Left lung (tissue), 14 donors: ENCODE measurements around the gene CT45A10. TPM values are rescaled to one million over a fixed set of nuclear protein-coding genes. Genes with fewer than 3 reads are reported as not detected.
A peak's percentile ranks its signal among the peaks of the same experiment; 100 is the strongest.
"Not testable (repeated sequence)": the region's sequence is repeated elsewhere in the genome, so short reads cannot be mapped to it uniquely, and the experiment has no call there.

ENCODE experiments used
- ATAC-seq: fragments of 200-7000 bp; cut with Tn5 transposase; one replicate; pipeline ENCODE4 v1.9.1; 2020; ENCODE audit warnings: moderate library complexity
- DNase-seq, 4 donors: peaks; one replicate each; pipeline ENCODE4 v3.0.0-alpha.2; 2013 to 2020
- H3K27ac ChIP-seq, 2 donors: fragments of 200-600 bp; sonication (generic) in 1 of 2; one replicate each; pipeline versions ENCODE4 v1.5.0 to v1.8.0; 2020 to 2021
- H3K27me3 ChIP-seq, 2 donors: fragments of 200-600 bp; sonication (generic) in 1 of 2; one replicate each; pipeline versions ENCODE4 v1.5.0 to v1.8.0; 2020 to 2021
- H3K36me3 ChIP-seq, 2 donors: fragments of 200-600 bp; sonication (generic) in 1 of 2; one replicate each; pipeline versions ENCODE4 v1.5.0 to v1.8.0; 2020 to 2021
- H3K4me1 ChIP-seq, 2 donors: fragments of 200-600 bp; one replicate each; pipeline ENCODE4 v1.8.0; 2021
- H3K4me3 ChIP-seq, 2 donors: fragments of 200-600 bp; sonication (generic) in 1 of 2; one replicate each; pipeline versions ENCODE4 v1.5.0 to v1.8.0; 2020 to 2021; ENCODE audit warnings: mild to moderate bottlenecking in 1 of 2
- H3K9me3 ChIP-seq, 2 donors: fragments of 200-600 bp; sonication (generic) in 1 of 2; one replicate each; pipeline versions ENCODE4 v1.5.0 to v1.8.0; 2020 to 2021
- CTCF ChIP-seq, 2 donors: fragments of 200-600 bp; sonication (generic) in 1 of 2; IDR thresholded peaks; one replicate each; pipeline versions ENCODE4 v1.5.0 to v1.8.0; 2021; ENCODE audit warnings: antibody characterized with exemption in 2 of 2
- intact Hi-C, 2 donors: fragments of 100-400 bp; cut with DNase I; formaldehyde crosslinking; loops; one replicate each; pipeline versions ENCODE4 v1.11.2 to v1.14.2; 2022
- long read RNA-seq, 12 donors: library from polyadenylated mRNA in 2 of 12; unstranded in 2 of 12; transcript quantifications; one replicate each; pipeline ENCODE4 v2.0.0 and lab custom pipeline, GENCODE V29; 2019 to 2026
- polyA plus RNA-seq, 6 donors: library from polyadenylated mRNA; unstranded; fragments of 120-200 nt; gene quantifications; one replicate each; pipeline ENCODE4 v1.2.1, GENCODE V29; 2013; ENCODE audit not compliant: insufficient read length in 6 of 6
- total RNA-seq, 2 donors: library from RNA; stranded (reverse); fragmentation: NEBNext Ultra II Directional; extraction: Animal tissue kit (Norgen Biotek cat#: 25700); gene quantifications; one replicate each; pipeline ENCODE4 v1.2.1, GENCODE V29; 2021
- donor health status: DM: no; HTN: yes; CAD: no.
- donor health status: DM: no; HTN: no; CAD: no.

The CT45A10 gene
- total RNA-seq, result not detected
- polyA plus RNA-seq, result 10 to 100 TPM in 3 of 6 donors, 1 to 10 TPM in 3; 3.3 to 17.1 (median 11.1) TPM
- long read RNA-seq, donor 1, transcript CT45A10-202 (4 exons, 578 nt), result major isoform, 8 of 8 reads
- long read RNA-seq, donor 1, partial matches to known transcripts, result 0 of 8 reads
- long read RNA-seq, donor 1, other reads (novel, unspliced or antisense), result 0 of 8 reads
- long read RNA-seq, donor 2, transcript CT45A10-202 (4 exons, 578 nt), result major isoform, 8 of 8 reads
- long read RNA-seq, donor 2, partial matches to known transcripts, result 0 of 8 reads
- long read RNA-seq, donor 2, other reads (novel, unspliced or antisense), result 0 of 8 reads
- long read RNA-seq, donor 3, partial matches to known transcripts, result 0 of 2 reads
- long read RNA-seq, donor 3, other reads (novel, unspliced or antisense), result 0 of 2 reads
- long read RNA-seq, donor 4, result 0 reads
- long read RNA-seq, donor 5, transcript CT45A10-202 (4 exons, 578 nt), result major isoform, 5 of 5 reads
- long read RNA-seq, donor 5, partial matches to known transcripts, result 0 of 5 reads
- long read RNA-seq, donor 5, other reads (novel, unspliced or antisense), result 0 of 5 reads
- long read RNA-seq, donor 6, transcript CT45A10-202 (4 exons, 578 nt), result major isoform, 10 of 10 reads
- long read RNA-seq, donor 6, partial matches to known transcripts, result 0 of 10 reads
- long read RNA-seq, donor 6, other reads (novel, unspliced or antisense), result 0 of 10 reads
- long read RNA-seq, donor 7, transcript CT45A10-202 (4 exons, 578 nt), result major isoform, 7 of 7 reads
- long read RNA-seq, donor 7, partial matches to known transcripts, result 0 of 7 reads
- long read RNA-seq, donor 7, other reads (novel, unspliced or antisense), result 0 of 7 reads
- long read RNA-seq, donor 8, transcript CT45A10-202 (4 exons, 578 nt), result major isoform, 6 of 6 reads
- long read RNA-seq, donor 8, partial matches to known transcripts, result 0 of 6 reads
- long read RNA-seq, donor 8, other reads (novel, unspliced or antisense), result 0 of 6 reads
- long read RNA-seq, donor 9, result 0 reads
- long read RNA-seq, donor 10, result 0 reads
- long read RNA-seq, donor 11, result 0 reads
- long read RNA-seq, donor 12, transcript CT45A10-202 (4 exons, 578 nt), result major isoform, 6 of 6 reads
- long read RNA-seq, donor 12, partial matches to known transcripts, result 0 of 6 reads
- long read RNA-seq, donor 12, other reads (novel, unspliced or antisense), result 0 of 6 reads

- H3K27me3 ChIP-seq, result no peaks in the 10 kb centered on the region
- H3K27ac ChIP-seq, result no peak within 1 kb of the TSS
- H3K4me3 ChIP-seq, result no peak within 1 kb of the TSS
- H3K4me1 ChIP-seq, result no peaks in the 10 kb centered on the region
- no peaks in the 10 kb centered on the region for H3K36me3 ChIP-seq
- ATAC-seq (no peak), DNase-seq (no peak)
- intact Hi-C loops, result no loop called here
- H3K9me3 ChIP-seq, result no peaks in the 10 kb centered on the region
- no peak for TF ChIP-seq CTCF (IDR thresholded peaks at IDR 0.05)
These were observed at the start of gene CT45A10, which contains the start of gene SAGE1 for GRCh38 chrX:135893294-135893817. Gene CT45A10, minus strand, starts transcription at chrX:135893444. Its CDS starts 8,100 bp downstream, at chrX:135885344. Gene SAGE1, plus strand, starts transcription at chrX:135893716. Its CDS starts 2,527 bp downstream, at chrX:135896243.

GRCh38 chrX:135931644-135932487 lies 38.6 kb upstream of the CT45A10 start:
- Histone ChIP-seq H3K9me3 (peaks cover 0 to 2% of the 10 kb centered on the region in 2 donors), H3K36me3 (no peaks in the 10 kb centered on the region), H3K27me3 (no peaks in the 10 kb centered on the region), H3K4me1 (no peaks in the 10 kb centered on the region), H3K27ac (no peak overlapping the region), H3K4me3 (no peak overlapping the region)
- TF ChIP-seq CTCF (IDR thresholded peaks at IDR 0.05), result peak; percentile 63 to 65
- intact Hi-C loops, result no loop called here
- peak; percentile 90 for ATAC-seq
- DNase-seq, result peak in 2 of 4 donors; percentile 30 to 49

- no peaks in the 10 kb centered on the region for H3K36me3 ChIP-seq
- H3K4me3 ChIP-seq, result no peak overlapping the region
- H3K27me3 ChIP-seq, result no peaks in the 10 kb centered on the region
- H3K9me3 ChIP-seq, result no peaks in the 10 kb centered on the region
- H3K27ac ChIP-seq, result no peak overlapping the region
- no peak for DNase-seq
- ATAC-seq, result no peak
- no peaks in the 10 kb centered on the region for H3K4me1 ChIP-seq
- intact Hi-C loops, result no loop called here
- no peak for TF ChIP-seq CTCF (IDR thresholded peaks at IDR 0.05)
These were observed 34.7 kb upstream of the CT45A10 start for GRCh38 chrX:135927897-135928296.

- ATAC-seq, result no peak
- H3K27me3 ChIP-seq, result no peaks in the 10 kb centered on the region
- intact Hi-C loops, result no loop called here
These were observed 30.1 kb upstream of the CT45A10 start for GRCh38 chrX:135923353-135923752.

GRCh38 chrX:135920516-135920915 lies 27.3 kb upstream of the CT45A10 start:
- DNase-seq, result not testable (repeated sequence)

More at GRCh38 chrX:135923353-135923752, 30.1 kb upstream of the CT45A10 start:
- no peak for DNase-seq
- no peak overlapping the region for H3K27ac ChIP-seq
- H3K9me3 ChIP-seq, result no peaks in the 10 kb centered on the region
- no peaks in the 10 kb centered on the region for H3K36me3 ChIP-seq
- TF ChIP-seq CTCF (IDR thresholded peaks at IDR 0.05), result no peak
- no peaks in the 10 kb centered on the region for H3K4me1 ChIP-seq
- H3K4me3 ChIP-seq, result no peak overlapping the region

More at GRCh38 chrX:135920516-135920915, 27.3 kb upstream of the CT45A10 start:
- H3K36me3 ChIP-seq, H3K27ac ChIP-seq, ATAC-seq, H3K4me1 ChIP-seq, H3K9me3 ChIP-seq, H3K4me3 ChIP-seq, H3K27me3 ChIP-seq, intact Hi-C loops: not testable (repeated sequence)
